H1 (cell line): Measurements from ENCODE around the gene RXRA. TPM values are rescaled to one million over a fixed set of nuclear protein-coding genes. Genes with fewer than 3 reads are reported as not detected.

Experiments
- CTCF ChIA-PET: fragments of 300-600 bp; sonication (Branson Sonifier 250); formaldehyde crosslinking; loops from one replicate; lab custom pipeline; 2021; ENCODE audit not compliant: partially characterized antibody; lab: Charles Lee
- POLR2A ChIA-PET: fragments of 300-600 bp; sonication (Branson Sonifier 250); formaldehyde crosslinking; loops from one replicate; lab custom pipeline; 2021; ENCODE audit warnings: inconsistent platforms; ENCODE audit not compliant: partially characterized antibody; lab: Charles Lee
- DNase-seq, 2 experiments: peaks; one replicate each; pipeline versions ENCODE4 v3.0.0 to v3.0.0-alpha.2; 2010 to 2022; ENCODE audit warnings: low spot score in 2 of 2, low read depth in 1 of 2, mixed read lengths in 1 of 2
- FAIRE-seq: peaks from 2 replicates; lab custom pipeline; 2011; peaks lifted over from hg19 to GRCh38; lab: Jason Lieb, UNC
- H2AFZ ChIP-seq: 2 replicates; pipeline ENCODE4 v1.8.1; 2012; ENCODE audit warnings: low read length, inconsistent platforms
- H2AK5ac ChIP-seq: 2 replicates; pipeline ENCODE4 v1.6.1; 2013; ENCODE audit warnings: low read depth, low read length
- H2BK120ac ChIP-seq: replicated peaks from 2 replicates; pipeline ENCODE3; 2013; ENCODE audit warnings: low read depth, low read length, inconsistent platforms
- H2BK12ac ChIP-seq: 2 replicates; pipeline ENCODE4 v1.6.1; 2013; ENCODE audit warnings: low read depth, low read length
- H2BK15ac ChIP-seq: 2 replicates; pipeline ENCODE4 v1.6.1; 2013; ENCODE audit warnings: low read length
- H2BK20ac ChIP-seq: 2 replicates; pipeline ENCODE4 v1.6.1; 2013; ENCODE audit warnings: low read length
- H2BK5ac ChIP-seq: 2 replicates; pipeline ENCODE4 v1.6.1; 2013; ENCODE audit warnings: low read depth, low read length
- H3K14ac ChIP-seq: 2 replicates; pipeline ENCODE4 v1.6.1; 2013; ENCODE audit warnings: inconsistent platforms; ENCODE audit not compliant: insufficient read length
- H3K18ac ChIP-seq: 2 replicates; pipeline ENCODE4 v1.6.1; 2013; ENCODE audit warnings: low read length; ENCODE audit errors: extremely low read depth
- H3K23ac ChIP-seq: 2 replicates; pipeline ENCODE4 v1.6.1; 2013; ENCODE audit warnings: inconsistent platforms; ENCODE audit not compliant: insufficient read length
- H3K23me2 ChIP-seq: 2 replicates; pipeline ENCODE4 v1.6.1; 2013; ENCODE audit warnings: low read depth, low read length
- H3K27ac ChIP-seq: 2 replicates; pipeline ENCODE4 v1.6.1; 2011; ENCODE audit warnings: low read depth, low read length, inconsistent platforms
- H3K27me3 ChIP-seq, 4 experiments: replicated peaks in 1 of 4; 1 replicate in 1 of 4; 2 replicates in 3 of 4; pipeline versions ENCODE4 v1.6.1 to v1.8.1; 2011 to 2013; ENCODE audit warnings: low read length in 3 of 4, mild to moderate bottlenecking in 3 of 4, inconsistent platforms in 2 of 4, mixed read lengths in 2 of 4, moderate library complexity in 1 of 4; ENCODE audit not compliant: control insufficient read depth in 3 of 4, insufficient read depth in 3 of 4; ENCODE audit errors: extremely low read depth in 1 of 4
- H3K36me3 ChIP-seq, 4 experiments: 2 replicates each; pipeline versions ENCODE4 v1.6.1 to v1.8.1; 2011 to 2013; ENCODE audit warnings: mild to moderate bottlenecking in 4 of 4, low read length in 3 of 4, moderate library complexity in 2 of 4, control low read depth in 1 of 4, inconsistent platforms in 1 of 4; ENCODE audit not compliant: insufficient read depth in 4 of 4, control insufficient read depth in 2 of 4
- H3K4ac ChIP-seq: replicated peaks from 2 replicates; pipeline ENCODE3; 2013; ENCODE audit warnings: low read length, low read depth, mixed read lengths, inconsistent platforms; ENCODE audit not compliant: insufficient read length
- H3K4me1 ChIP-seq, 4 experiments: replicated peaks in 1 of 4; 1 replicate in 1 of 4; 2 replicates in 3 of 4; pipeline versions ENCODE4 v1.6.1 to v1.8.1; 2011 to 2013; ENCODE audit warnings: low read length in 3 of 4, inconsistent platforms in 2 of 4, mixed read lengths in 1 of 4; ENCODE audit not compliant: insufficient read depth in 4 of 4, control insufficient read depth in 3 of 4
- H3K4me2 ChIP-seq, 2 experiments: 2 replicates each; pipeline versions ENCODE4 v1.6.1 to v1.8.1; 2011 to 2013; ENCODE audit warnings: low read depth in 2 of 2, low read length in 2 of 2, control low read depth in 1 of 2, inconsistent platforms in 1 of 2, mild to moderate bottlenecking in 1 of 2; ENCODE audit not compliant: insufficient read depth in 1 of 2
- H3K4me3 ChIP-seq, 4 experiments: fragments of 200-600, 300-600 bp in 1 of 4; sonication (generic), shearing (Covaris generic), sonication (Bioruptor Twin) in 1 of 4; 2 replicates each; pipeline versions ENCODE4 v1.5.1 to v1.8.1; 2011 to 2016; ENCODE audit warnings: low read length in 4 of 4, low read depth in 3 of 4, control low read depth in 2 of 4, inconsistent platforms in 2 of 4, mild to moderate bottlenecking in 2 of 4, mixed read lengths in 1 of 4, moderate library complexity in 1 of 4; ENCODE audit not compliant: insufficient read depth in 2 of 4; ENCODE audit errors: extremely low read depth in 1 of 4
- H3K56ac ChIP-seq: replicated peaks from 2 replicates; pipeline ENCODE3; 2013; ENCODE audit warnings: low read depth, mild to moderate bottlenecking, mixed read lengths, low read length, inconsistent platforms; ENCODE audit not compliant: insufficient read length
- H3K79me1 ChIP-seq: 2 replicates; pipeline ENCODE4 v1.6.1; 2013; ENCODE audit warnings: low read depth, low read length, control low read depth
- H3K79me2 ChIP-seq, 2 experiments: 2 replicates each; pipeline versions ENCODE4 v1.6.1 to v1.8.1; 2012 to 2013; ENCODE audit warnings: low read length in 2 of 2, mild to moderate bottlenecking in 2 of 2, inconsistent platforms in 1 of 2; ENCODE audit not compliant: insufficient read depth in 2 of 2, control insufficient read depth in 1 of 2
- H3K9ac ChIP-seq, 4 experiments: replicated peaks in 1 of 4; 1 replicate in 1 of 4; 2 replicates in 3 of 4; pipeline versions ENCODE4 v1.6.1 to v1.8.1; 2011 to 2013; ENCODE audit warnings: low read depth in 3 of 4, low read length in 3 of 4, control low read depth in 2 of 4, mild to moderate bottlenecking in 2 of 4, moderate library complexity in 2 of 4, inconsistent platforms in 1 of 4; ENCODE audit errors: extremely low read depth in 1 of 4
- H3K9me3 ChIP-seq, 2 experiments: 2 replicates each; pipeline versions ENCODE4 v1.6.1 to v1.8.1; 2012 to 2013; ENCODE audit warnings: mild to moderate bottlenecking in 2 of 2, moderate library complexity in 2 of 2, control low read depth in 1 of 2, inconsistent platforms in 1 of 2, low read depth in 1 of 2, low read length in 1 of 2, mixed read lengths in 1 of 2; ENCODE audit not compliant: insufficient read depth in 2 of 2
- H4K20me1 ChIP-seq, 2 experiments: replicated peaks in 1 of 2; 2 replicates each; pipeline versions ENCODE3 to v1.8.1; 2011 to 2013; ENCODE audit warnings: inconsistent platforms in 2 of 2, low read length in 2 of 2, mild to moderate bottlenecking in 1 of 2; ENCODE audit not compliant: insufficient read depth in 2 of 2, control insufficient read depth in 1 of 2
- H4K5ac ChIP-seq: 2 replicates; pipeline ENCODE4 v1.6.1; 2013; ENCODE audit warnings: low read length, low read depth, mixed read lengths, inconsistent platforms; ENCODE audit not compliant: insufficient read length
- H4K8ac ChIP-seq: 2 replicates; pipeline ENCODE4 v1.8.0; 2013; ENCODE audit warnings: mild to moderate bottlenecking, moderate library complexity, low read length, inconsistent platforms; ENCODE audit not compliant: insufficient read depth; ENCODE audit errors: extremely low read depth
- H4K91ac ChIP-seq: replicated peaks from 2 replicates; pipeline ENCODE3; 2013; ENCODE audit warnings: low read length, mixed read lengths, inconsistent platforms; ENCODE audit not compliant: insufficient read length
- CREB1 ChIP-seq: IDR thresholded peaks from 2 replicates; pipeline ENCODE4 v1.6.1; 2012; ENCODE audit warnings: inconsistent platforms
- CTCF ChIP-seq, 3 experiments: IDR thresholded peaks; 1 replicate in 2 of 3; 2 replicates in 1 of 3; pipeline versions ENCODE4 v1.5.1 to v1.6.1; 2011; ENCODE audit warnings: low read length in 3 of 3, mild to moderate bottlenecking in 3 of 3, inconsistent platforms in 2 of 3, low read depth in 1 of 3, moderate library complexity in 1 of 3; ENCODE audit not compliant: insufficient read depth in 1 of 3; ENCODE audit errors: control extremely low read depth in 1 of 3
- RAD21 ChIP-seq, 2 experiments: IDR thresholded peaks in 1 of 2; conservative IDR thresholded peaks in 1 of 2; 2 replicates each; pipeline ENCODE4 v1.6.1; 2011; ENCODE audit warnings: low read depth in 2 of 2, low read length in 2 of 2, improper control_type of control experiment in 1 of 2, inconsistent platforms in 1 of 2, mild to moderate bottlenecking in 1 of 2, moderate library complexity in 1 of 2
- RFX5 ChIP-seq: IDR thresholded peaks from 2 replicates; pipeline ENCODE4 v1.6.1; 2011; ENCODE audit warnings: low read depth, low read length, improper control_type of control experiment, borderline replicate concordance
- SP4 ChIP-seq: IDR thresholded peaks from 2 replicates; pipeline ENCODE4 v1.6.1; 2012; ENCODE audit warnings: low read length, inconsistent platforms
- TAF7 ChIP-seq: optimal IDR thresholded peaks from 2 replicates; pipeline ENCODE3; 2011; ENCODE audit warnings: low read depth, mild to moderate bottlenecking, inconsistent platforms, low read length, moderate library complexity, borderline replicate concordance
- WGBS, 2 experiments: shearing (Covaris generic) in 1 of 2; methylation state at CpG; one replicate each; pipeline versions ENCODE4 v1.1.6 to v1.1.7; 2013 to 2015; ENCODE audit warnings: low lambda C conversion rate in 2 of 2, mixed read lengths in 2 of 2, inconsistent platforms in 1 of 2, low coverage in 1 of 2, missing lambda C conversion rate in 1 of 2; ENCODE audit not compliant: insufficient replicate concordance in 2 of 2, insufficient coverage in 1 of 2, insufficient read length in 1 of 2; ENCODE audit errors: extremely low coverage in 1 of 2, missing lambda C conversion rate in 1 of 2; 5-methylcytosine and 5-hydroxymethylcytosine counted together
- polyA plus RNA-seq, 7 experiments: library from polyadenylated mRNA; depleted of rRNA in 3 of 7; stranded (reverse) in 5 of 7; unstranded in 2 of 7; fragments of >200 nt in 5 of 7; fragments of 200-250 nt in 2 of 7; gene quantifications; 1 replicate in 5 of 7; 2 replicates in 1 of 7; 4 replicates in 1 of 7; pipeline versions ENCODE4 v1.2.1 to v1.2.3, GENCODE V29; 2011 to 2013; ENCODE audit warnings: missing spikeins in 2 of 7, mixed read lengths in 2 of 7
- total RNA-seq: library from RNA; stranded (reverse); fragmentation: NEBNext Ultra II Directional; extraction: Animal tissue kit (Norgen Biotek cat#: 25700); gene quantifications from 2 replicates; pipeline ENCODE4 v1.2.1, GENCODE V29; 2021

RXRA gene
- total and polyA plus RNA-seq, 2 of the 8 experiments (the other 6 are each of a cell fraction or from before 2014, with no cell fraction given), result 9.8 to 29.4 TPM

GRCh38 chr9:134449180-134449916 lies 123.1 kb downstream of the RXRA start:
- H2BK15ac ChIP-seq, result no peak overlapping the region
- peaks cover 20 to 27% of the 10 kb centered on the region in 2 experiments for H3K9me3 ChIP-seq
- H3K36me3 ChIP-seq, result no peaks in the 10 kb centered on the region
- no peak overlapping the region for H4K5ac ChIP-seq
- no peaks in the 10 kb centered on the region for H3K27me3 ChIP-seq
- no peak overlapping the region for H3K23ac ChIP-seq
- H2AK5ac ChIP-seq, result no peak overlapping the region
- H4K20me1 ChIP-seq, result no peaks in the 10 kb centered on the region
- H3K4ac ChIP-seq, result no peak overlapping the region
- peak; percentile 91 for TF ChIP-seq RFX5
- TF ChIP-seq RAD21 (IDR thresholded peaks at IDR 0.05 in 1 of 2, conservative IDR thresholded peaks at IDR 0.05 in 1 of 2; ENCODE audit: low read depth in 2 of 2, low read length in 2 of 2), result peak; percentile 97 to 99
- peak in 2 of 3 experiments; percentile 92 to 94; a peak in 3 of 4 replicates for TF ChIP-seq CTCF (IDR thresholded peaks at IDR 0.05; ENCODE audit: control extremely low read depth in 1 of 3, insufficient read depth in 1 of 3, low read depth in 1 of 3, low read length in 3 of 3)
- peak; percentile 37; the same call in 1 of the 2 replicates for TF ChIP-seq CREB1
- 0 out of 2 replicates have a peak, but pooled peaks have one; percentile 24 for TF ChIP-seq SP4
- no peak for TF ChIP-seq TAF7
- TF ChIP-seq, all 59 proteins: peak for 5
- Histone ChIP-seq H2BK5ac (no peak overlapping the region), H3K27ac (no peak overlapping the region), H2AFZ (no peak overlapping the region), H3K4me3 (no peak overlapping the region), H3K14ac (no peak overlapping the region), H3K9ac (no peak overlapping the region), H3K4me1 (peaks cover 0 to 3% (median 1%) of the 10 kb centered on the region in 4 experiments; a peak in 2 of 7 replicates), H2BK20ac (no peak overlapping the region), H2BK12ac (no peak overlapping the region), H4K91ac (no peak overlapping the region), H2BK120ac (no peak overlapping the region), H3K56ac (no peak overlapping the region), H3K18ac (no peak overlapping the region), H3K79me2 (no peaks in the 10 kb centered on the region), H3K79me1 (no peaks in the 10 kb centered on the region), H3K4me2 (no peak overlapping the region), H4K8ac (no peak overlapping the region), H3K23me2 (peaks cover 7% of the 10 kb centered on the region; the same call in 1 of the 2 replicates)
- WGBS, 2 experiments, result 42% methylated on average over 10 of the region's 10 CpGs; no CpG with 5 or more reads in 1 of the 2 experiments
- CTCF ChIA-PET, result interaction anchor here (0.6 to 3.8 kb wide), 78 partner anchors 10 to 900 kb away, joined by 3 to 16 read pairs (median 4); no protein-coding TSS in a partner anchor
- peak; percentile 80 to 87 for DNase-seq
- FAIRE-seq, result peak; percentile 94
- POLR2A ChIA-PET, result no interaction called here
